Mesothelial cell of epicardium (in vitro differentiated cells): ENCODE results near the gene GRK5. TPM values are rescaled to one million over a fixed set of nuclear protein-coding genes. Genes with fewer than 3 reads are reported as not detected.

ENCODE experiments used
- DNase-seq, 2 experiments: peaks; one replicate each; pipeline ENCODE4 v3.0.0; 2021; ENCODE audit warnings: low spot score in 2 of 2; ENCODE audit not compliant: unreplicated experiment in 2 of 2
- H3K27ac Mint-ChIP-seq: 2 replicates; pipeline ENCODE4 v1.8.0; 2021; ENCODE audit warnings: mixed read lengths
- H3K27me3 Mint-ChIP-seq: 2 replicates; pipeline ENCODE4 v1.8.0; 2021; ENCODE audit warnings: low read depth, mixed read lengths
- H3K36me3 Mint-ChIP-seq: 2 replicates; pipeline ENCODE4 v1.8.0; 2021; ENCODE audit warnings: mixed read lengths
- H3K4me1 Mint-ChIP-seq: 2 replicates; pipeline ENCODE4 v1.8.0; 2021; ENCODE audit warnings: mixed read lengths
- H3K4me3 Mint-ChIP-seq: 2 replicates; pipeline ENCODE4 v1.8.0; 2021; ENCODE audit warnings: mild to moderate bottlenecking, moderate library complexity, mixed read lengths
- H3K9me3 Mint-ChIP-seq: 2 replicates; pipeline ENCODE4 v1.8.0; 2021; ENCODE audit warnings: mixed read lengths
- total RNA-seq: library from RNA; stranded (reverse); gene quantifications from 3 replicates; pipeline ENCODE4 v1.2.1, GENCODE V29; 2021
- TF ChIP-seq, protein P1 (sequence below): fragments of 200-600 bp; sonication (generic); IDR thresholded peaks from one replicate; pipeline ENCODE4 v1.5.0; 2021; ENCODE audit warnings: antibody characterized with exemption; ENCODE audit not compliant: unreplicated experiment

Gene GRK5
- total RNA-seq, 1 donor from 2014 or later = 14.5 TPM

- Mint-ChIP-seq H3K4me3 (no peak overlapping the region), H3K27me3 (no peaks in the 10 kb centered on the region), H3K9me3 (no peaks in the 10 kb centered on the region), H3K4me1 (peaks cover 10% of the 10 kb centered on the region), H3K27ac (peak overlapping the region; percentile 54), H3K36me3 (peaks cover 2% of the 10 kb centered on the region)
- DNase-seq = no peak
- TF ChIP-seq, protein P1, sequence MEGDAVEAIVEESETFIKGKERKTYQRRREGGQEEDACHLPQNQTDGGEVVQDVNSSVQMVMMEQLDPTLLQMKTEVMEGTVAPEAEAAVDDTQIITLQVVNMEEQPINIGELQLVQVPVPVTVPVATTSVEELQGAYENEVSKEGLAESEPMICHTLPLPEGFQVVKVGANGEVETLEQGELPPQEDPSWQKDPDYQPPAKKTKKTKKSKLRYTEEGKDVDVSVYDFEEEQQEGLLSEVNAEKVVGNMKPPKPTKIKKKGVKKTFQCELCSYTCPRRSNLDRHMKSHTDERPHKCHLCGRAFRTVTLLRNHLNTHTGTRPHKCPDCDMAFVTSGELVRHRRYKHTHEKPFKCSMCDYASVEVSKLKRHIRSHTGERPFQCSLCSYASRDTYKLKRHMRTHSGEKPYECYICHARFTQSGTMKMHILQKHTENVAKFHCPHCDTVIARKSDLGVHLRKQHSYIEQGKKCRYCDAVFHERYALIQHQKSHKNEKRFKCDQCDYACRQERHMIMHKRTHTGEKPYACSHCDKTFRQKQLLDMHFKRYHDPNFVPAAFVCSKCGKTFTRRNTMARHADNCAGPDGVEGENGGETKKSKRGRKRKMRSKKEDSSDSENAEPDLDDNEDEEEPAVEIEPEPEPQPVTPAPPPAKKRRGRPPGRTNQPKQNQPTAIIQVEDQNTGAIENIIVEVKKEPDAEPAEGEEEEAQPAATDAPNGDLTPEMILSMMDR = no peak
Observed at GRCh38 chr10:119398996-119399395, 191.6 kb downstream of the GRK5 start.

DNA sequence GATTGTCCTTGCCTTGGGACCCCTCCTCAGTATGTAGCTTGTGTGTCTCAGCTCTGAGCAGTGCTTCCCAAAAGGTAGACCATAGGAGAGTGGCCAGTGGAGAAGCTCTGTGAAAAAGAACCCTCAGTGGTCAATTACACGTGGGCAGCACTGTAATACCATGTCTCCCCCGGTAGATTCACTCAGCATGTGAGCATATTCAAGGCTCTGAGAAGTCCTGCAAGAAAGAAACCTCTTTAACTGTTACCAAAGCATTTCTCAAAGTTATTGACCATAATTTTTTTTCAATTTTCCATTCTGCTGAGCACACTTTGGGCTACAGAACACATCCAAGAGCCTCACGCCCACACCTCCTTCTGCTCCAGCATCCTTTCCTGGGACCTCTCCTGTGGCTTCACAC is 192.1 kb downstream of the GRK5 start:
- peak overlapping the region; percentile 54 for H3K27ac Mint-ChIP-seq
- no peak overlapping the region for H3K4me3 Mint-ChIP-seq
- H3K36me3 Mint-ChIP-seq = peaks cover 2% of the 10 kb centered on the region
- no peak for DNase-seq
- H3K27me3 Mint-ChIP-seq = no peaks in the 10 kb centered on the region
- TF ChIP-seq, protein P1 = no peak
- H3K9me3 Mint-ChIP-seq = no peaks in the 10 kb centered on the region
- peaks cover 10% of the 10 kb centered on the region for H3K4me1 Mint-ChIP-seq

DNA sequence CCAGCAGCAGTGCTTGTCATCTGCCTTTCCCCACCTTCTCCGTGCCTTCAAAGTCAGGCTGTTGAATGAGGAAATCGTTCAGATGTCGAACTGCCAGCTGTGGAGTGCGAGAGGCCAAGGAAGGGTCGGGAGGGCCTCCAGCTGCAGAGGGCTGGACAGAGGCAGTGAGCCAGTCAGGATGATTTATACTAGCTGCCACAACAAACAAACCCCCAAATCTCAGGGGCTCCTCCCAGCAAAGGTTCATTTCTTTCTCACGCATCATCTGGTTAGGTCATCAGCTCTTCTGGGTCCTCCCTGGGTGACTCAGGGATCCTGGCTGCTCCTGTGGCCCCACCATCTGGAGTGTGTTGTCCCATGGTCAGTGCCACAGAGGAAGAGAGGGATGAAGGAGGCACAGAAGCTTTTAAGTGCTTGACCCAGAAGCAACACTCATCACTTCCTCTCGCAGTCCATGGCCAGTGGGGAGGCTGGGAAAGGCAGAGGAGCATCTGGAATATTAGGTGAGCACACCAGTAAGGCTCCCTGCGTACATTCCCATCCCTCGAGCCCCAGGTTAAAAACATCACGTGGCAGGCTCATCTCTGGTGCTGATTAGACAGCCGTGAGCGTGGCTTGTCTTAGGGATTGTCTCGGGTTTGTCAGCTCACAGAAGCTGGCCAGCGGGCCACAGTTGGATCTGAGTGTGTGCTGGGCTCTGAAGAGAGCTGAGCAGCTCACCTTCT is 194.5 kb downstream of the GRK5 start:
- Mint-ChIP-seq H3K27me3 (no peaks in the 10 kb centered on the region), H3K9me3 (no peaks in the 10 kb centered on the region), H3K36me3 (peaks cover 1% of the 10 kb centered on the region), H3K4me3 (no peak overlapping the region), H3K4me1 (peaks cover 8% of the 10 kb centered on the region), H3K27ac (no peak overlapping the region)
- no peak for DNase-seq
- TF ChIP-seq, protein P1 = no peak

DNA sequence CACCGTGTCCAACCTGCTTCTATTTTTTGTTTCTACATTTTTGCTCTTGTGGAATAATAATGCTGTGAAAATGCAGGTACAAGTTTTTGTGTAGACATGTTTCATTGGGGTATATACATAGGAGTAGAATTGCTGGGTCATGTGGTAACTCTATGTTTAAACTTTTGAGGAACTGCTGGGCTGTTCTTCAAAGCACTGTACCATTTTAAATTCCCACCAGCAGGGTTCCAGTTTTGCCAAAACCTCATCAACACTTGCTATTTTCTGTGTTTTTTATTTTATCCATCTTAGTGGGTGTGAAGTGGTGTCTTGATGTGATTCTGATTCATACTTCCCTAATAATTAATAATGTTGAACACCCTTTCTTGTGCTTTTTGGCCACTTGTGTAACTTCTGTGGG is 196.6 kb downstream of the GRK5 start:
- H3K4me3 Mint-ChIP-seq = no peak overlapping the region
- H3K36me3 Mint-ChIP-seq = no peaks in the 10 kb centered on the region
- H3K27me3 Mint-ChIP-seq = no peaks in the 10 kb centered on the region
- DNase-seq = no peak
- H3K4me1 Mint-ChIP-seq = peaks cover 10% of the 10 kb centered on the region
- TF ChIP-seq, protein P1 = no peak
- no peaks in the 10 kb centered on the region for H3K9me3 Mint-ChIP-seq
- H3K27ac Mint-ChIP-seq = no peak overlapping the region

GRCh38 chr10:119404719-119405519 is 197.5 kb downstream of the GRK5 start:
- Mint-ChIP-seq H3K4me1 (peaks cover 8% of the 10 kb centered on the region), H3K9me3 (no peaks in the 10 kb centered on the region), H3K27ac (no peak overlapping the region), H3K4me3 (no peak overlapping the region), H3K36me3 (no peaks in the 10 kb centered on the region), H3K27me3 (no peaks in the 10 kb centered on the region)
- DNase-seq = no peak
- TF ChIP-seq, protein P1 = no peak
